GM18505 (cell line): ENCODE data around the gene PRR20G.

ENCODE experiments used
- ATAC-seq: cut with Tn5 transposase; IDR thresholded peaks from one replicate; pipeline ENCODE4 v1.9.1; 2021; ENCODE audit not compliant: unreplicated experiment
- POLR2A ChIP-seq: IDR thresholded peaks from 4 replicates; pipeline ENCODE4 v1.6.1; 2011; ENCODE audit warnings: borderline replicate concordance; ENCODE audit not compliant: insufficient read depth, insufficient read length; ENCODE audit errors: extremely low read depth

The PRR20G gene

DNA sequence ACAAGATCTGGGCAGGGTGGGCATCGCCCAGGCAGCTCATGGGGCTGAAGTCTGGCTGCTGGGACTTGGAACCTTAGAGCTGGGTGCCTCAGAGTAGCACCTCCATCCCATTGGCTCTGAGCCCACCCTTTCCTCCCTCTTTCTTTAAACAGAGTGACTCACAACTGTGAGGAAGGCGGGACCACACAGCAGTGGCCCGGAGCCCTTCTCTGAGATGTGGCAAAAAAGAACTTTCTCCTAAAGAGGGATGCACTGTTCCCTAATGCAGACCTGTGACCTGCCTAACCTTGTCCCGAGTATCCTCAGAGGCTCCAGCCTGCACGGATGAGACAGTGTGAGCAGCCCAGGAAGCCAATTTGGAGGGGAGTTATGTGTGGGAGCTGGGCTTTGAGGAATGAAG, 23.6 kb downstream of the PRR20G start:
- TF ChIP-seq POLR2A = no peak
- no peak for ATAC-seq

DNA sequence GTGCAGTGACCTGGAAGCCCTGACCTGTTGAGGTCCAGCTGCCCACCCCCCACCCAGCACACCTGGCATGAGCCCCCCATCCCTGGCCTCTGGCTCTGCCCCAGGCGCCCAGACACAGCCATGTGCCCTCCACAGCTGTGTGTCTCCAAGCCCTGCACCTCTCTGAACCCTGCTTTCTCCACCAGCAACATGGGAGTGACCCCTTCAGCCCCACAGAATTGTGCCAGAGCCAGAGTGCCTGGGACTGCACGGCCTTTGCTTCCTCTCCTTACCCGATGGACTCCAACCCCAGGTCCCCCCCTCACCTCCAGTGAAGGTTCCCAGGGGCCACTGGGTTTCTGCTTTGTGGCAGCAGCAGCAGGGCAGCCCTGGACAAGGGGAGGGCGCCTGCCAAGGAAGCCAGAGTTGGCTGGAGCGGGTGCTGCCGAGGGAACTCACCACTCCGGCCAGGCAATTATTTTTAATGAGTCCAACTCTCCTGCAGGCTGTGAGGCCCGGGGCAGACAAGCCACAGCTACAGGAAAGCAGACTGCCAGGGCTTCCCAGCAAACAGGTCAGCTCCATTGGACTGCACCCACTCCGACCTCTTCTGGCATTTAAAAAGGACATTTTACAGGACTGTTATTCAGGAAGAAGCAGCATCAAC, 24.1 kb downstream of the PRR20G start:
- ATAC-seq = no peak
- no peak for TF ChIP-seq POLR2A

GRCh38 chr3:127263037-127263436, 24.8 kb downstream of the PRR20G start:
- no peak for TF ChIP-seq POLR2A
- no peak for ATAC-seq

DNA sequence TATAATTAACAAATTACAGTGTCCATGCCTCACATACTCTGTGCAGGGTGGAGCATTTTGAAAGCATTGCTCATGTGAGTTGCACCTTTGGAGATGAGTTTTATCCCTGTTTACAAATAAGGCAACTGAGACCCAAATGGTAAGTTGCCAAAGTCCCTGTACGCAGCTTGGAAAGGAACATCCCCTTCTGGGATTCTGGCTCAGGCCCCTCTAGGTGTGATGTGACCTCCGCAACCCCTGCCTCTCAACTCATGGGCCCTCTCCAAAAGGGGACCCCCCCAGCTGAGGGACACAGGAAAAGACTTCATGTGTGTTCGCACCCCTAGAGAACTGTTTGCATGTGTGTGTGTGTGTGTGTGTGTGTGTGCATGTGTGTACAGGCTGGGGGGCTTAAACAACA, 25.3 kb downstream of the PRR20G start:
- ATAC-seq = no peak
- TF ChIP-seq POLR2A = no peak

DNA sequence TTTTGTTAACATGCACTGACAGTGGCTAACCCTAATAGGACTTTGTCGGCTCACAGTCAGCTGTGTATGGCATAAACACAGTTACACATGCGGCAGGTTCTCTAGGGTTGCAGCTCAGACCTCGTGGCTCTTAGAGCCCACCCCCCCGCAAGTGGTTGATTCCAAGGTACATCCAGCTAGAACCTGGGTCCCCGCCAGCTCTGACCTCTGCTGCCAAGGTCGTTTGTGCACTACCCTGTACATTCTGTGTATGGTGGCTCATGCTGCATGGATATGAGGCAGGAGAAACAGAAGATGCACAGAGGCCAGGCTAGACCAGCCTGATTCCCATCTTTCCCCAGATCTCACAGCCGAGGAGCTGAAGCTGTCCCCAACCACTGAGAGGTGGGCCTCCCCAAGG, 25.9 kb downstream of the PRR20G start:
- no peak for TF ChIP-seq POLR2A
- no peak for ATAC-seq

GRCh38 chr3:127260826-127261555, 26.9 kb downstream of the PRR20G start:
- ATAC-seq = no peak
- TF ChIP-seq POLR2A = no peak

DNA sequence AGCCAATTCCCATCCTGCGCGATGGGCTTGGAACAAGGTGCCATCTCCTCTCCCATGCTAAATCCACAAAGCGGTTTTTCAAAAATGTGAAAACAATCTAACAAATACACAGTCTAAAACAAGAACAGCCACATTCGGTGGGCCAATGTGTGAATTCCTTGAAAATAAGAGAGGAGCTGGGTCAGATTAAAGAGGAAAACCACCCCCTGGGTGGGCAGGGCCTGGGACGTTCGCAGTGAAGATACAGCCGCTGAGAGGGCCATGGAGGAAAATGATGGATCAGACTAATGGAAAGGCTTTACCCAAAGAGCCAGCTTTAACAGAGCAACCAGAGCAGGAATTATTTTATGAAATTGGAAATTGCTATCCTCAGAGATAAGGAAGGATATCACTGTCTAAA, 27.4 kb downstream of the PRR20G start:
- TF ChIP-seq POLR2A = no peak
- no peak for ATAC-seq

DNA sequence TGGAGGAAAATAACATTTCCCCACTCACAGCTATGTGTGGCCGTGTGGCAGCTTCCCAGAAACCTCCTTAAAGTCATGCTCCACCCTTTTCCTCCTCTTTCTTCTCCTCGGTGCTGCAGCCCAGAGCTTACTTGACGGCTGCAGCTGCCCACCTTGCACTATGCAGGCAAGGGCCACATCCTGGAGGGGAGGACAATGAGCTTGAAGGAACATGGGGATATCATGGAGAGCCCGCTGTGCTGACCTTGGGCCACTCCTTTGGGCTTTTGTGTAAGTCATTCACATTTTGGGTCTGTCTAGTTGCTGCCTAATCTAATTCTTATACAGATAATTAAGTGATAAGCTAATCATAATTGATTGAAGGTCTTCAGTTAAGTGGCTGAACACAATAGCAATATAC, 28.0 kb downstream of the PRR20G start:
- no peak for TF ChIP-seq POLR2A
- ATAC-seq = no peak

- ATAC-seq = no peak
- no peak for TF ChIP-seq POLR2A
Measured at GRCh38 chr3:127258733-127259132, 29.1 kb downstream of the PRR20G start.

- TF ChIP-seq POLR2A = no peak
Measured at GRCh38 chr3:127257351-127257750, 30.5 kb downstream of the PRR20G start.

DNA sequence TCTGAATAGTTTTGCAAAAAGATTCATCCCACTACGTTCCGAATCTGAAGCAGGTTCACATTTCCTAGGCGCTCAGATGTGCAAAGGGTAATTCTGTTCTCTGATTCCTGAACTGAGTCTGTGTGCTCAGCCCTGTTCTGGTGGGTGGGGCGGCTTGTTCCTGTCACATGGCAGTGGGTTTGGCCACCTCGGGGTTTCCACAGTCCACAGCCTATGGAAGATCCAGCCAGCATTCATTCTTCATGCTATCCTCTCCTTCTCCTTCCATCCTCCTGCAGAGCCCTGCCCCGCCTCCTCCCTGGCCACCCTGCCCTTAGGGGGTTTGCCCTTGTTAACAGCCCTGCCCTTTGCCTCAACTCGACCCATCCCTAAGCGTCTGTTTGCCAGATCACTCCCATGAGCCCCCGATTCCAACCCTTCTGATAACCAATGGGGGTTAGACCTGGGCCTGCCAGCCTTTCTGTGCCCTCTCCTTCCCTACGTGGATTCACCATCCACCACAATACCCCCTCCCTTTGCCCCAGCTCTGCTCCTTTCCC, 31.0 kb downstream of the PRR20G start:
- TF ChIP-seq POLR2A = no peak
- ATAC-seq = no peak

More at GRCh38 chr3:127257351-127257750, 30.5 kb downstream of the PRR20G start:
- no peak for ATAC-seq

DNA sequence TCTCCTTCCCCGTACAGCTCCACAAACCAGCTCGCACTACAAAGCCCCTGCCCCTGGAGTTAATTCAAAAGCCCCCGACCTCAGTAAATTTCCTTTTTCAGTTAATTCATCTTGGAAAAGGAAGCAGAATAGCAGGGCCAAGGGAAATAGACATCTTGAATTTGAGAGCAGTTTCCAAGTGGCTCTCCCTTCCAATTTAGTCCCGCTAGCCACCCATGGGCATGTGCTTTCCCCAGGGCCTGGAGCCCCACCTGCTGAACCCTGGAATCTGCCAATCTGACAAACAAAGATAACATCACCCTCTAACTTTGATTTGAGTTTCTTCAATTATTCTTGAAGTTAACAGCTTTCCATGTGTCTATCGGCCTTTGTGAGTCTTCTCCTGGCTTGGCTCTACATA, 31.7 kb downstream of the PRR20G start:
- no peak for ATAC-seq
- no peak for TF ChIP-seq POLR2A

DNA sequence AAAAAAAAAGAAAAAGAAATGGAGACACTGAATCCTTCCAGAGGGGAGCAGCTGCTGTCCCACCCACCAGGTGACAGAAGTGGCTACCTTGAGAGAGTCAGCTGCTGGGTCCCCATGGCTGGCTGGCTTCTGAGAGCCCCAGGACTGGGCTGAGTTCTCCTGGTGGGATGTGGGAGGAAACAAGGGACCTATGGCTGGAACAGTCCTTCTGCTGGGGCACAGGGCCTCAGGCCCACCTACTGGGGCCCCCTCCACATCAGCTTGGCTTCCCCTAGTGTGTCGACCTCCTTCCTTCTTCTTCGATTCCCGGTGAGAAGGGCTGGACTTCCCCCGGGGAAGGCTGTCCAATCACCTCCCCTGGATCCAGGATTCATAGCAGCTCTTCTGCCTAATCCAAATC, 32.3 kb downstream of the PRR20G start:
- no peak for TF ChIP-seq POLR2A
- no peak for ATAC-seq

DNA sequence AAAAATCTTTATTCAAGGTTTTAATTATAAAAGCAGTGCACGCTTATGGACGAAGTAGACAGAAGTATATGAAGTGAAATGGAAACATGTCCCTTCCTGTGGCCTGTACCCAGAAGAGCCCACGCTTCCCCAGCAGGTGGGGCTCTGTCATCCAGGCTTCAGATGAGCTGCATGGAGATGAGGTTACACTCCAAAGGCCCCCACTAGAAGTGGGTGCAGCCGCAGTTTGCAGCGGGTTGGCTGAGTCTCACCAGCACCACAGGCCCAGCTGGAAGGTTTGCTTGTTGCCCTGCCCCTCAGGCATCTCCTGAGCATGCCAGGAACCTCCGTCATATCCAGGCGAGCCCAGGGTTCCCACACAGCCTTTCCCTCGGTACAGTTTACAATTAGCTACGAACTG, 33.1 kb downstream of the PRR20G start:
- TF ChIP-seq POLR2A = no peak
- ATAC-seq = no peak
